Superior temporal gyrus (tissue), 1 donor: ENCODE data around the gene PTPN2.

Experiments
- DNase-seq: peaks from one replicate; pipeline ENCODE4 v3.0.0-alpha.2; 2016; ENCODE audit errors: extremely low spot score

PTPN2 gene

GRCh38 chr18:12745095-12745795 is 138.8 kb downstream of the PTPN2 start:
- no peak for DNase-seq

GRCh38 chr18:12744103-12744502 is 139.9 kb downstream of the PTPN2 start:
- DNase-seq = peak; percentile 82

GRCh38 chr18:12742453-12742852 is 141.6 kb downstream of the PTPN2 start:
- no peak for DNase-seq
